Stimulated activated CD8-positive, alpha-beta memory T cell treated with anti-CD3 and anti-CD28 coated beads, Interleukin-15, amount 100 ng/mL, for 48 hours (primary cell): ENCODE measurements around the gene CHRNG.

Experiments used
- DNase-seq, 2 donors: peaks; one replicate each; pipeline ENCODE4 v3.0.0-alpha.2; 2020; ENCODE audit warnings: low read depth in 2 of 2

Gene CHRNG

DNA sequence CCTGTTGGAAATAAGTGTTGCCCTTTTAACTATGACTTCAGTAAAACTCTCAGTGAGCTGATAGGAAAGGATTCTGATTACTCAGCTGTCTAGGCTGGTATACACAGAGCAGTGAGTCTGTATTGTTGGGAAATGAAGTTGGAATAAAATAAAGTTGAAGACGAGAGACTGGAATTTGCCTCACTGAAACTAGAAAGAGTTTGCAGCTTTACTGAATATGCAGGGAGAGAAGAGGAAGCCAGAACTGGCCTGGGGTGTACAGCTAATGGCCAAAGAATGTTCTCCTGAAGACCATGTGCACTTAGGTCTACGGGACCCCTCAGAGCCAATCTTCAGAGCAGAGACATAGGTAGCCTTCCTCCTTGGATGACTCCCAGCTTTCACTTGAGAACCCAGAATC is 37.5 kb downstream of the CHRNG start:
- no peak for DNase-seq

DNA sequence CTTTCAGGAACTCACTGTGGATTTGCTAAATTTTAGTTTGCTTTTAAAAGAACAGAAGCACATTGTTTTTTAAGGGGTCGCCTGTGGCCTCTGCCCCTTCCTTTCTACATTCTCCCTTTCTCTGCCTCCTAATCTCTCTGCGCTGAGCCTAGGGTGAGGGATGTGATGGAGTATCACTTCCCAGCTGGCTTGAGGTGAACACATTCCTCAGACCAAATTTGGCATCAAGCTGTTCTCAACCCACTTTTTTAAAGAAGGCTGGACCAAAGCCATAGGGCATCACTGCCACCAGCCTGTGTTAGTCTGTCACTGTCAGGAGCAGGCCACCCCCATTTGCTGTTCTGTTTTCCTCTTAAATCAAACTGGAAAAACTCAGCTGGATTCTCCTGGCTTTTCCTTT is 38.3 kb downstream of the CHRNG start:
- DNase-seq = no peak

DNA sequence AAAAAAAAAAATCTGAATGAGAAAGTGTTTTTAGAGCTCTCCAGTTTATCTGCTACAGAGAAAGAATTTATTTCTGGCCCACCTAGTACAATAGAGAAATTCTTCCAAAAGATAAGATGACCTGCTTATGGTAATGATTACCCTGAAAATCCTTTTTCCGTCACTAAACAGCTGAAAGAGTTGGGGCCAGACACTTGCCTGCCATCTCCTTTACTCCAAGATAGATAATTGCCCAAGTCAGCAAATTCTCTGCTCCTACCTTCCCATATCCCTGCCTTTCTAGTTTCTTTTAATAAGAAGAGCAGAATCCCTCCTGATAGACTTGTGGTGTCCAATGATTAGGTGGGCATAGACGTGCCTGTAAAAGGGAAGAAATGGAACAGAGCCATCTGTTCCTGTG is 39.1 kb downstream of the CHRNG start:
- no peak for DNase-seq

DNA sequence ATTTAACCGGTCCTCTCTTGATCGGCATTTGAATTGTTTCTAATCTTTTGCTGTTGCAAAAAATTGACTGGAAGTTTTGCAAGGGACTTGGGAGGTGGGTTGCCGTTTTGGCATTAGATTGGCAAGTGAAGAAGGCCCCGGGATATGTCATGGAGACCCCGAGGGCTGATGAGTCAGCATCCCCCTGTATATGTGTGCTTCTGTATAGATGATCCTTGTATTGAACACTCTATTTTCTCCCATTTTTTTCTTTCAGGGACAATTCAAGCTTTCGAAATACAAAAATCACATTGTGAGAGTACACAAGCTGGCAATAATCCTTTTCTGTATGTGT is 41.1 kb downstream of the CHRNG start:
- no peak for DNase-seq

DNA sequence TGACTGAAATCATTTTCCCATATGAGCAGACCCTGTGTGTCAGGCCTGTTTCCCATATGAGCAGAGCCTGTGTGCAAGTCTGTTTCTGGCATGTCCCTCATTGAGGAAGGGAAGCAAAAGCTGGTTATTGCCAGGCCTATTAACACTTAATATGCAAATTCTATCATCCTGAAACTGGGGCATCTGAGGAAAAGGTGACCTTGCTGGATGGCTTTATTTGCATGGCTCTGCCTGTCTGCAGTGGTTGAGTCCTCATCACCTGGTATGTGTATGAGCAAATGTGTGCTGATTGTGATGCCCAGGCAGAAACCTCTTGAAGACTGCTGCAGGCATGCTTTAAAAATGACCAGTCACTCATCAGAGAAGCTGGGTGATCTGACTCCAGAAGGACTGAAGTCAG is 42.2 kb downstream of the CHRNG start:
- DNase-seq = no peak

DNA sequence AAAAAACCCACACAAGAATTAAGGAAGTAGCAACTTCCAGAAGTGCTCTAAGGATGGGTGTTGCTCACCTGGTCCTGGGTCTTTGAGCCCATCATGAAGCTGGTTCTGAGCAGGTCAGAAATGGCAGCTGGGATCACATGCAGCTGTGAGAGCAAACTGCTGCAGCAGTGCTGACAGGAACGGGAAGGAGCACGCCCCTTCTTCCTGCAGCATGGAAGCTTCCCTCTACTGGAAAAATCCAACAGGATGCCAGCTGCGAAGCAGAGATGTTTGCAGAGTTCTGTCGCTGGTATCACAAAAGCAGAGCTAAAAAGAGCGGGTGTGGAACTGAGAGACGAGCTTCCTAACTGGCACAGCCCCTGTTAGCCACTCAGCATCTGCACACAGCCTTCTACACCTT is 44.7 kb downstream of the CHRNG start:
- DNase-seq = no peak

DNA sequence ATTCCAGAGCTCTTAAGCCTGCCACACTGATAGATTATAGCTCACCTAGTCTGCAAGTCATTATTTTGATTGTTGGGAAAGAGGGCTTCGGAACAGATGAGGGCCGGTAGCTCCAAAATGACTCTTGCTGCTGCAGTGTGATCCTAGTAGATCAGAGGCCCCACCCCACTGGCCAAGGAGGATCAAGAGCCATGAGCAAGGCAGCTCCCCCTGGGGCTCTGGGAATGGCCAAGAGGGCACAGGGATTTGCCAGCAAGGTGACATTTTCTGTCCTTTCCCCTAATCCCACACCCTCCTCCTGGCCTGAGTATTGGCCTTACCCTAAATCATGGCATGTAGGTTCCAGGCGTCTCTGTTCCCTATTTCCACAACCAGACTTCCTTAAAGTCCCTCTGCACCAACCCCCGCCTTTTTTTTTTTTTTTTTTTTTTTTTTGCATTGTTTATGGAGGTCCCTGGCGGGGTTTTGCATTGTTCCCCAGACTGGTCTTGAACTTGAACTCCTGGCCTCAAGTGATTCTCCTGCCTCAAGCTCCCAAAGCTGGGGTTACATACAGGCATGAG is 47.5 kb downstream of the CHRNG start:
- no peak for DNase-seq

DNA sequence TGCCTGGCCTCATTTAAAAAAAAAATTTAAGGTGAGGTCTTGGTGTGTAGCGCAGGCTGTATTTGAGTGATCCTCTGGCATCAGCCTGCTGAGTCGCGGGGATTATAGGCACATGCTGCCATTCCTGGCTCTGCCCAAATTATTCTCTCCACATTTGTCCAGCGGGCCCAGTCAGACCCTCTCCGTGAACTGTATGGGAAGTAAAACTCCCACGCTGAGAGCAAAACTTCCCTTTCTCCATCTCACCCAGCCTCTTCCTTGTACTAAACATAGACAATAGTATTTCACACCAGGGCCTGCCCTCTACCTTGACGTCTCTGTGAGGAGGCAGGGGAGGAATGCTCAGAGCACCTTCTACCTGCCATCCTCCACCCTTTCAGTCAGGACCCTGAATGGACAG is 48.0 kb downstream of the CHRNG start:
- no peak for DNase-seq

DNA sequence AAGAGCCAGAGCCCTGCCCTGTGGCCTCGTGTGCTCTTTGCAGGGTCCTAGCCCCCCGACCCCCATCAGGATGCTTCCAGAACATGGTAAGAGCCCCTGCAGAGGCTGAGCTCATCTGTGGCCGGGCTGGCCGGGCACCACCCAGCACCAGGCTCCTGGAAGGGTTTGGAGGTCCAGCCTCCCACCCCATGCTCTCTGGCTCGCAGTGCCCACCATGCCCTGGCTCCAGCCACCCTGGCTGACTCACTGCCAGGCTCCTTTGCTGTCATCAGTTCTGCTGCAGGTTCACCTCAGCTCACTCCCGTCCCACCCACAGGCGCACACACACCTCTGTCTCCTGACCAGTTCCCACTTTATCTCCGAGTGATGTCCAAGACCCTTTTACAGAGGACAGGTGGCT is 48.5 kb downstream of the CHRNG start:
- no peak for DNase-seq

DNA sequence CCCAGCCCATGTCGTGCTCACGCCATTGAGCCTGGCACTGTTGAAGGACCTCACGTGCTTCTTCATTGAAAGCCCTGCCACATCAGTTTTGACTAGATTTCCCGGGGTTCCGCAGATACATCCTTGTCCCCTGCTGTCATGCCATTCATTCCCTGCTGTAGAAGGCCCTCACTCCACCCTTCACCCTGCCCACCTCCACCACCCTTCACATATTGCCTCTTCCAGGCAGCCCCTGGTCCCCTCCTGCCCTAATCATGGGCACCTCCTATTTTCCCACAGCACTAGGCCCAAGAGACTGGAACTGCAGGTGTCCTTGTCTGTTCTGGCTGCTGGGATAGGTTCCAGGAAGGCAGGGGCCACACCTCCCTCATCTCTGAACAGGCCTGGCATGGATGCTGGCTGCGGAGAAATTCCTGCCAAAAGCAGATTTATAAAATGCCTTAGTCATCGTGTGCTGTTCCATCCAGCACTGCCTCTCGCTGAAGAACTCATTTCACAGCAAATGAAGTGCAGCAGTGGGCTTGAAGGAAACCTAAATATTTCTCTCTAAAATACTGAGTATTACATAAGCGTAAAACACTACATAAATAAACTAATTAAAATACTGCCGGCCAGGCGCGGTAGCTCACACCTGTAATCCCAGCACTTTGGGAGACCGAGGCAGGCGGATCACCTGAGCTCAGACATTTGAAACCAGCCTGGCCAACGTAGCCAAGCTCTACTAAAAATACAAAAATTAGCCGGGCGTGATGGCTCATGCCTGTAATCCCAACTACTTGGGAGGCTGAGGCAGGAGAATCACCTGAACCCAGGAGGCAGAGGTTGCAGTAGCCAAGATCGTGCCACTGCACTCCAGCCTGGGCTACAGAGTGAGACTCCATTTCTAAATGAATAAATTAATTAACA is 49.4 kb downstream of the CHRNG start:
- DNase-seq = no peak

DNA sequence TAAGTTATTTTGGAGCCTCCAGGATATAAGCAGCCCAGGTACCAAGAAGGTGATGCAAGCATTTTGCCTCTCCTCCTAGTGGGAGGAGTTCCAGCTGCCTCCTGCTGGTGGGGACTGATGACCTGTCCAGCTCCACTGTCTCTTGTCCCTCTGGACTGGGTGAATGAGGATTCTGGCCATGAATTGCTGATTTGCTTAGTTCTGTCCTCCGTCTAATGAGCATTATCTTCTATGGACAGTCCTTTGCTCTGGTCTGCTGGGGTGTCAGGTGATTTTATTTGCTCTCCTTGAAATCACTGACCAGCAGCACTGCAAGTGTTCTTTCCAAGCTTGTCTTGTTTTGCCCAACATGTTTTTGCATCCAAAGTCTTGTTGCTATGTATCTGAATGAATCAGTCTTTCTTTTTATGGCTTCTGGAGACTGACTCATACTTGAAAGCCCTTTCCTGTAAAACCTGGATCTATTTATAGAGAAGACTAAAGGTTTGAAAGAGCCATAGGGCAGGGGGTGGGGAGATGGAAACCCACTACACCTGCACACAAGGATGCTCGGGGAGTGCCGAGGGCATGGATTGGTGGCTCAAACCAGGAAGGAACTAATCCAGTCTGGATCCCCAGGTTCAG is 53.4 kb downstream of the CHRNG start:
- DNase-seq = no peak

DNA sequence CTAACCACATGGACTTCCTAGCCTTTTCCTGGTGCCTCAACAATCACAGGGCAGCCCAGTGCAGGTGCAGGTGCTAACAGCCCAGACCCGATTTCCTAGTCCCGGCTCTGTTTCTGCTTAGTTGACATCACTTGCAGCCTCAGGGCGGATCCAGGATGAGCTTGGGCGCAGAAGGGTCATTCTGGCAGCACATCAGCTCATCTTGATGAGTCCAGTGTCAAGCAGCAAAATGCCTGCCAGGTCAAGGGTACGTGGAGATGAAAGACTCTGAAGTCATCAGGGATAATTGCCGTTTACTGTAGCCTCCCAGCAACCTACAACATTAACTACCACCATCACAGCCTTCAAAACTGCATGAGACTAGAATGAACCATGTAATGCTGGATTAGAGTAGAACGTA is 54.5 kb downstream of the CHRNG start:
- no peak for DNase-seq
